HepG2 (cell line): ENCODE results near the gene TRIM44. TPM values are rescaled to one million over a fixed set of nuclear protein-coding genes. Genes with fewer than 3 reads are reported as not detected.

Source experiments
- EZH2 ChIP-seq: conservative IDR thresholded peaks from 2 replicates; pipeline ENCODE4 v1.6.1; 2012; ENCODE audit warnings: mild to moderate bottlenecking, low read depth, low read length, moderate library complexity
- GTF3A ChIP-seq: sonication (generic); formaldehyde crosslinking; conservative IDR thresholded peaks from 2 replicates; pipeline ENCODE4 v1.4.0; 2020; ENCODE audit warnings: mild to moderate bottlenecking, missing genetic modification reagents
- MAFG ChIP-seq: sonication (generic); formaldehyde crosslinking; IDR thresholded peaks from 2 replicates; pipeline ENCODE4 v1.5.1; 2020; ENCODE audit warnings: mild to moderate bottlenecking, missing genetic modification reagents
- MLLT10 ChIP-seq: sonication (generic); formaldehyde crosslinking; IDR thresholded peaks from 2 replicates; pipeline ENCODE4 v1.4.0; 2020; ENCODE audit warnings: missing genetic modification reagents
- MXI1 ChIP-seq: IDR thresholded peaks from 3 replicates; pipeline ENCODE4 v1.6.1; 2012; ENCODE audit warnings: low read depth, low read length, inconsistent platforms, borderline replicate concordance
- PHF20 ChIP-seq: sonication (generic); formaldehyde crosslinking; IDR thresholded peaks from 2 replicates; pipeline ENCODE4 v1.5.0; 2020; ENCODE audit warnings: mild to moderate bottlenecking, missing genetic modification reagents
- SETDB1 ChIP-seq: sonication (generic); formaldehyde crosslinking; IDR thresholded peaks from 2 replicates; pipeline ENCODE4 v1.5.1; 2020; ENCODE audit warnings: missing genetic modification reagents, mild to moderate bottlenecking, borderline replicate concordance
- SMC3 ChIP-seq: IDR thresholded peaks from 2 replicates; pipeline ENCODE4 v1.6.1; 2011; ENCODE audit warnings: low read length, improper control_type of control experiment
- SMYD3 ChIP-seq: sonication (generic); formaldehyde crosslinking; IDR thresholded peaks from 2 replicates; pipeline ENCODE4 v1.8.1; 2023; ENCODE audit warnings: mild to moderate bottlenecking, missing genetic modification reagents
- TSC22D2 ChIP-seq: sonication (generic); formaldehyde crosslinking; IDR thresholded peaks from 2 replicates; pipeline ENCODE4 v1.5.1; 2020; ENCODE audit warnings: missing genetic modification reagents, mild to moderate bottlenecking, borderline replicate concordance
- ZC3H13 ChIP-seq: sonication (generic); formaldehyde crosslinking; IDR thresholded peaks from 2 replicates; pipeline ENCODE4 v1.8.1; 2023; ENCODE audit warnings: mild to moderate bottlenecking, missing genetic modification reagents, moderate library complexity
- ZFX ChIP-seq: sonication (generic); formaldehyde crosslinking; IDR thresholded peaks from 2 replicates; pipeline ENCODE4 v1.4.0; 2020; ENCODE audit warnings: mild to moderate bottlenecking, low read depth, missing genetic modification reagents, moderate library complexity
- ZKSCAN8 ChIP-seq: IDR thresholded peaks from 2 replicates; pipeline ENCODE4 v1.6.1; 2016; ENCODE audit warnings: borderline replicate concordance, missing genetic modification reagents, missing compliant biosample characterization
- ZMYM2 ChIP-seq: sonication (generic); formaldehyde crosslinking; IDR thresholded peaks from 2 replicates; pipeline ENCODE4 v1.8.0; 2022; ENCODE audit warnings: mild to moderate bottlenecking, missing genetic modification reagents
- ZMYM4 ChIP-seq: sonication (generic); formaldehyde crosslinking; IDR thresholded peaks from 2 replicates; pipeline ENCODE4 v1.8.1; 2023; ENCODE audit warnings: mild to moderate bottlenecking, missing genetic modification reagents
- ZNF101 ChIP-seq: sonication (generic); formaldehyde crosslinking; IDR thresholded peaks from 2 replicates; pipeline ENCODE4 v1.4.0; 2020; ENCODE audit warnings: mild to moderate bottlenecking, low read depth, missing genetic modification reagents, borderline replicate concordance
- ZNF180 ChIP-seq: sonication (generic); formaldehyde crosslinking; IDR thresholded peaks from 2 replicates; pipeline ENCODE4 v1.4.0; 2020; ENCODE audit warnings: low read depth, missing genetic modification reagents, borderline replicate concordance
- ZNF263 ChIP-seq: sonication (generic); formaldehyde crosslinking; IDR thresholded peaks from 2 replicates; pipeline ENCODE4 v1.4.0; 2020; ENCODE audit warnings: missing genetic modification reagents
- ZNF34 ChIP-seq: sonication (generic); formaldehyde crosslinking; IDR thresholded peaks from 2 replicates; pipeline ENCODE4 v1.4.0; 2020; ENCODE audit warnings: mild to moderate bottlenecking, missing genetic modification reagents, borderline replicate concordance
- ZNF367 ChIP-seq: sonication (generic); formaldehyde crosslinking; IDR thresholded peaks from 2 replicates; pipeline ENCODE4 v1.4.0; 2020; ENCODE audit warnings: missing genetic modification reagents, borderline replicate concordance
- ZNF383 ChIP-seq: sonication (generic); formaldehyde crosslinking; IDR thresholded peaks from 2 replicates; pipeline ENCODE4 v1.4.0; 2020; ENCODE audit warnings: missing genetic modification reagents, mild to moderate bottlenecking, borderline replicate concordance
- ZNF569 ChIP-seq: sonication (generic); formaldehyde crosslinking; IDR thresholded peaks from 2 replicates; pipeline ENCODE4 v1.5.0; 2020; ENCODE audit warnings: mild to moderate bottlenecking, missing genetic modification reagents, moderate library complexity, borderline replicate concordance
- ZNF589 ChIP-seq: sonication (generic); formaldehyde crosslinking; conservative IDR thresholded peaks from 2 replicates; pipeline ENCODE4 v1.8.0; 2022; ENCODE audit warnings: mild to moderate bottlenecking, moderate library complexity, missing genetic modification reagents
- ZNF749 ChIP-seq: sonication (generic); formaldehyde crosslinking; IDR thresholded peaks from 2 replicates; pipeline ENCODE4 v1.8.0; 2022; ENCODE audit warnings: mild to moderate bottlenecking, missing genetic modification reagents, moderate library complexity, borderline replicate concordance
- ZNF776 ChIP-seq: sonication (generic); formaldehyde crosslinking; IDR thresholded peaks from 2 replicates; pipeline ENCODE4 v1.4.0; 2020; ENCODE audit warnings: mild to moderate bottlenecking, missing genetic modification reagents
- ZSCAN20 ChIP-seq: sonication (generic); formaldehyde crosslinking; IDR thresholded peaks from 2 replicates; pipeline ENCODE4 v1.4.0; 2020; ENCODE audit warnings: missing genetic modification reagents, mild to moderate bottlenecking, borderline replicate concordance
- polyA plus RNA-seq, 8 experiments: library from polyadenylated mRNA; depleted of rRNA in 3 of 8; stranded (reverse) in 7 of 8; unstranded in 1 of 8; fragments of >200 nt; fragmentation: Illumina TruSeq in 4 of 8; extraction: Trizol in 4 of 8; gene quantifications; 2 replicates each; pipeline versions ENCODE4 v1.2.1 to v1.2.3, GENCODE V29; 2011 to 2016; ENCODE audit warnings: low read depth in 4 of 8, missing spikeins in 1 of 8, mixed read lengths in 1 of 8; ENCODE audit not compliant: insufficient read depth in 1 of 8
- total RNA-seq, 5 experiments: library from RNA; depleted of rRNA; stranded (reverse); fragments of >200 nt; fragmentation: Illumina TruSeq; extraction: Trizol; gene quantifications; 2 replicates each; pipeline ENCODE4 v1.2.3, GENCODE V29; 2016; ENCODE audit warnings: low read depth in 1 of 5
- TF ChIP-seq, protein P1 (sequence below): sonication (generic); formaldehyde crosslinking; IDR thresholded peaks from 2 replicates; pipeline ENCODE4 v1.8.0; 2022; ENCODE audit warnings: mild to moderate bottlenecking, missing genetic modification reagents, borderline replicate concordance
- TF ChIP-seq, protein P2 (sequence below): sonication (generic); formaldehyde crosslinking; IDR thresholded peaks from 2 replicates; pipeline ENCODE4 v1.8.0; 2022; ENCODE audit warnings: missing genetic modification reagents, low read depth, mild to moderate bottlenecking, borderline replicate concordance
- TF ChIP-seq, protein P3 (sequence below): sonication (generic); formaldehyde crosslinking; IDR thresholded peaks from 2 replicates; pipeline ENCODE4 v1.5.0; 2020; ENCODE audit warnings: mild to moderate bottlenecking, low read depth, missing genetic modification reagents, borderline replicate concordance

TRIM44 gene
- total and polyA plus RNA-seq, 2 of the 13 experiments (the other 11 are each of a cell fraction or from before 2014, with no cell fraction given), result 22.7 to 50.3 TPM

DNA sequence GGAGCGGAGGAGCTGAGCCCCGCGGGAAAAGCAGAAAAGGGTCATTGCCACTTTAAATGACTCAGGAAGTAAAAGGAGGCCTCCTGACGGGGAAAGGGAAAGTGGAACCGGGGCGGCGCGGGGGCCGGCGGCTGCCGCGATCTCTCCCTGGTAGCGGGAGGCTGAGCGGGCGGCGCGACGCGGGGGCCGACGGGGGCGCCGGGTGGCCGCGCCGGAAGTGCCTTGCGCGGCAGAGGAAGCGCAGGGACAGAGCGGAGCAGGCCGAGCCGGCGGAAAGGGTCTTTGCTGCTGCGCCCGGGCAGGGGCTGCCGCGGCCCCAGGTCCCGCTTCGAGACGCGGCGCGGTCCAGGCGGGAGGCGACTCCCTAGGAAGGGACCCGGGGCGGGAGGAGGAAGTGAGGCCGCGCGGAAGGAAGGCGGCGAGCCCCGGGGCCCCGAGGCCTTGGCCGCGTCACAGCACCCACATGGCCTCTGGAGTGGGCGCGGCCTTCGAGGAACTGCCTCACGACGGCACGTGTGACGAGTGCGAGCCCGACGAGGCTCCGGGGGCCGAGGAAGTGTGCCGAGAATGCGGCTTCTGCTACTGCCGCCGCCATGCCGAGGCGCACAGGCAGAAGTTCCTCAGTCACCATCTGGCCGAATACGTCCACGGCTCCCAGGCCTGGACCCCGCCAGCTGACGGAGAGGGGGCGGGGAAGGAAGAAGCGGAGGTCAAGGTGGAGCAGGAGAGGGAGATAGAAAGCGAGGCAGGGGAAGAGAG is at the start of gene TRIM44 (continued):
- TF ChIP-seq, protein P1, sequence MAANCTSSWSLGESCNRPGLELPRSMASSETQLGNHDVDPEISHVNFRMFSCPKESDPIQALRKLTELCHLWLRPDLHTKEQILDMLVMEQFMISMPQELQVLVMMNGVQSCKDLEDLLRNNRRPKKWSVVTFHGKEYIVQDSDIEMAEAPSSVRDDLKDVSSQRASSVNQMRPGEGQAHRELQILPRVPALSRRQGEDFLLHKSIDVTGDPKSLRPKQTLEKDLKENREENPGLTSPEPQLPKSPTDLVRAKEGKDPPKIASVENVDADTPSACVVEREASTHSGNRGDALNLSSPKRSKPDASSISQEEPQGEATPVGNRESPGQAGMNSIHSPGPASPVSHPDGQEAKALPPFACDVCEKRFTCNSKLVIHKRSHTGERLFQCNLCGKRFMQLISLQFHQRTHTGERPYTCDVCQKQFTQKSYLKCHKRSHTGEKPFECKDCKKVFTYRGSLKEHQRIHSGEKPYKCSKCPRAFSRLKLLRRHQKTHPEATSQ (CRISPR knock-in tag), result peak; percentile 95
- TF ChIP-seq TSC22D2 (peak; percentile 94), ZMYM2 (CRISPR knock-in tag) (peak; percentile 89), ZFX (CRISPR knock-in tag) (peak; percentile 98), ZKSCAN8 (CRISPR knock-in tag) (no peak), ZNF367 (peak; percentile 96), ZNF383 (no peak), SMC3 (no peak), SETDB1 (CRISPR knock-in tag) (peak; percentile 82; the same call in 1 of the 2 replicates), ZNF180 (CRISPR knock-in tag) (no peak; the same call in 1 of the 2 replicates), MXI1 (0 out of 3 replicates have a peak, but pooled peaks have one; percentile 65), ZNF749 (CRISPR knock-in tag) (peak; percentile 99), ZNF101 (peak; percentile 91; the same call in 1 of the 2 replicates), ZNF589 (CRISPR knock-in tag) (peak; percentile 98), MAFG (CRISPR knock-in tag) (no peak; the same call in 1 of the 2 replicates), PHF20 (CRISPR knock-in tag) (peak; percentile 65), ZNF263 (peak; percentile 70; the same call in 1 of the 2 replicates), ZMYM4 (CRISPR knock-in tag) (peak; percentile 67; the same call in 1 of the 2 replicates), ZNF34 (0 out of 2 replicates have a peak, but pooled peaks have one; percentile 66), ZNF776 (CRISPR knock-in tag) (peak; percentile 99), ZNF569 (CRISPR knock-in tag) (0 out of 2 replicates have a peak, but pooled peaks have one; percentile 61), SMYD3 (CRISPR knock-in tag) (peak; percentile 85), EZH2 (no peak), GTF3A (CRISPR knock-in tag) (peak; percentile 33; the same call in 1 of the 2 replicates), ZC3H13 (CRISPR knock-in tag) (peak; percentile 95), MLLT10 (CRISPR knock-in tag) (0 out of 2 replicates have a peak, but pooled peaks have one; percentile 62), ZSCAN20 (CRISPR knock-in tag) (peak; percentile 95)
- TF ChIP-seq, protein P2, sequence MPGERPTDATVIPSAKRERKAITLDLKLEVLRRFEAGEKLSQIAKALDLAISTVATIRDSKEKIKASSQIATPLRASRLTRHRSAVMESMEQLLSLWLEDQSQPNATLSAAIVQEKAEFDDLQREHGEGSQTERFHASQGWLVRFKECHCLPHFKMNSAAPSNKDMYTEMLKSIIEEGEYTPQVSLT (CRISPR knock-in tag), result peak; percentile 93; the same call in 1 of the 2 replicates
- TF ChIP-seq, protein P3, sequence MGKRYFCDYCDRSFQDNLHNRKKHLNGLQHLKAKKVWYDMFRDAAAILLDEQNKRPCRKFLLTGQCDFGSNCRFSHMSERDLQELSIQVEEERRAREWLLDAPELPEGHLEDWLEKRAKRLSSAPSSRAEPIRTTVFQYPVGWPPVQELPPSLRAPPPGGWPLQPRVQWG (CRISPR knock-in tag), result no peak; the same call in 1 of the 2 replicates
